K562 (cell line): ENCODE measurements around the gene NME7. TPM values are rescaled to one million over a fixed set of nuclear protein-coding genes. Genes with fewer than 3 reads are reported as not detected.

Source experiments
- ARHGAP35 ChIP-seq: fragments of 450-650 bp; IDR thresholded peaks from 2 replicates; pipeline ENCODE4 v1.6.1; 2018; ENCODE audit not compliant: partially characterized antibody
- BRF1 ChIP-seq: IDR thresholded peaks from 3 replicates; pipeline ENCODE4 v1.6.1; 2011; ENCODE audit warnings: borderline replicate concordance, mild to moderate bottlenecking; ENCODE audit not compliant: insufficient read length; ENCODE audit errors: extremely low read depth
- E4F1 ChIP-seq: fragments of 250-450 bp; sonication (Bioruptor Pico); IDR thresholded peaks from 2 replicates; pipeline ENCODE4 v1.5.0; 2021; ENCODE audit warnings: mild to moderate bottlenecking, borderline replicate concordance
- HCFC1 ChIP-seq: IDR thresholded peaks from 2 replicates; pipeline ENCODE4 v1.6.1; 2012; ENCODE audit warnings: low read depth, low read length, improper control_type of control experiment
- HIVEP1 ChIP-seq: fragments of 250-450 bp; sonication (Bioruptor Pico); IDR thresholded peaks from 2 replicates; pipeline ENCODE4 v1.4.0; 2020; ENCODE audit warnings: mild to moderate bottlenecking
- HOMEZ ChIP-seq: fragments of 250-450 bp; sonication (Bioruptor Pico); IDR thresholded peaks from 2 replicates; pipeline ENCODE4 v1.4.0; 2020; ENCODE audit warnings: mild to moderate bottlenecking, moderate library complexity
- HSF4 ChIP-seq: fragments of 250-450 bp; sonication (Bioruptor Pico); IDR thresholded peaks from 2 replicates; pipeline ENCODE4 v2.1.2; 2022; ENCODE audit warnings: mild to moderate bottlenecking, moderate library complexity, borderline replicate concordance
- KDM1A ChIP-seq, 2 experiments: fragments of 450-650 bp; IDR thresholded peaks; 2 replicates each; pipeline ENCODE4 v1.6.1; 2016; ENCODE audit warnings: mild to moderate bottlenecking in 2 of 2
- MNT ChIP-seq, 2 experiments: fragments of 450-650 bp; conservative IDR thresholded peaks; 2 replicates each; pipeline ENCODE4 v1.6.1; 2017; ENCODE audit warnings: mild to moderate bottlenecking in 2 of 2, moderate library complexity in 2 of 2
- NCOA1 ChIP-seq: fragments of 450-650 bp; IDR thresholded peaks from 2 replicates; pipeline ENCODE4 v1.6.1; 2016; ENCODE audit warnings: low read depth
- POLR3A ChIP-seq: IDR thresholded peaks from 2 replicates; pipeline ENCODE4 v1.6.1; 2011; ENCODE audit warnings: borderline replicate concordance, mild to moderate bottlenecking, moderate library complexity; ENCODE audit not compliant: insufficient read length, insufficient read depth; ENCODE audit errors: extremely low read depth
- POU5F1 ChIP-seq: fragments of 150-350 bp; IDR thresholded peaks from 2 replicates; pipeline ENCODE4 v1.6.1; 2014; ENCODE audit warnings: borderline replicate concordance, low read length, low read depth, mild to moderate bottlenecking; ENCODE audit not compliant: partially characterized antibody
- XRCC3 ChIP-seq: fragments of 450-650 bp; IDR thresholded peaks from 2 replicates; pipeline ENCODE4 v1.6.1; 2017; ENCODE audit warnings: mild to moderate bottlenecking, moderate library complexity
- ZBTB43 ChIP-seq: sonication (generic); formaldehyde crosslinking; IDR thresholded peaks from 2 replicates; pipeline ENCODE4 v1.8.0; 2023; ENCODE audit warnings: mild to moderate bottlenecking, missing genetic modification reagents
- ZNF184 ChIP-seq: sonication (generic); formaldehyde crosslinking; IDR thresholded peaks from 2 replicates; pipeline ENCODE4 v1.5.0; 2020; ENCODE audit warnings: missing genetic modification reagents
- ZNF316 ChIP-seq: fragments of 450-650 bp; IDR thresholded peaks from 2 replicates; pipeline ENCODE4 v1.6.1; 2016
- ZNF398 ChIP-seq: fragments of 250-450 bp; sonication (Bioruptor Pico); IDR thresholded peaks from 2 replicates; pipeline ENCODE4 v1.8.0; 2021; ENCODE audit warnings: moderate library complexity, mild to moderate bottlenecking, inconsistent platforms
- ZNF668 ChIP-seq: fragments of 250-450 bp; sonication (Bioruptor Pico); IDR thresholded peaks from 2 replicates; pipeline ENCODE4 v1.8.0; 2022; ENCODE audit warnings: mild to moderate bottlenecking, inconsistent platforms
- polyA plus RNA-seq, 8 experiments: library from polyadenylated mRNA; depleted of rRNA in 4 of 8; stranded (reverse) in 5 of 8; unstranded in 3 of 8; fragments of >200 nt; fragmentation: Nextera tagmentation in 2 of 8; fragmentation: Illumina TruSeq in 1 of 8; extraction: Ambion mirVana in 2 of 8; extraction: Trizol in 1 of 8; gene quantifications; 2 replicates each; pipeline versions ENCODE4 v1.2.1 to v1.2.3, GENCODE V29; 2011 to 2014; ENCODE audit warnings: inconsistent platforms in 1 of 8, missing spikeins in 1 of 8
- total RNA-seq, 7 experiments: library from RNA; depleted of rRNA in 6 of 7; stranded (reverse); fragments of >200 nt in 6 of 7; fragmentation: Illumina TruSeq in 2 of 7; extraction: Trizol in 2 of 7; gene quantifications; 2 replicates each; pipeline versions ENCODE4 v1.2.1 to v1.2.3, GENCODE V29; 2011 to 2021; ENCODE audit warnings: low replicate concordance in 1 of 7

The NME7 gene
- total and polyA plus RNA-seq, 9 of the 15 experiments (the other 6 are each of a cell fraction or from before 2014, with no cell fraction given), result 7.9 to 43.2 (median 23.9) TPM

DNA sequence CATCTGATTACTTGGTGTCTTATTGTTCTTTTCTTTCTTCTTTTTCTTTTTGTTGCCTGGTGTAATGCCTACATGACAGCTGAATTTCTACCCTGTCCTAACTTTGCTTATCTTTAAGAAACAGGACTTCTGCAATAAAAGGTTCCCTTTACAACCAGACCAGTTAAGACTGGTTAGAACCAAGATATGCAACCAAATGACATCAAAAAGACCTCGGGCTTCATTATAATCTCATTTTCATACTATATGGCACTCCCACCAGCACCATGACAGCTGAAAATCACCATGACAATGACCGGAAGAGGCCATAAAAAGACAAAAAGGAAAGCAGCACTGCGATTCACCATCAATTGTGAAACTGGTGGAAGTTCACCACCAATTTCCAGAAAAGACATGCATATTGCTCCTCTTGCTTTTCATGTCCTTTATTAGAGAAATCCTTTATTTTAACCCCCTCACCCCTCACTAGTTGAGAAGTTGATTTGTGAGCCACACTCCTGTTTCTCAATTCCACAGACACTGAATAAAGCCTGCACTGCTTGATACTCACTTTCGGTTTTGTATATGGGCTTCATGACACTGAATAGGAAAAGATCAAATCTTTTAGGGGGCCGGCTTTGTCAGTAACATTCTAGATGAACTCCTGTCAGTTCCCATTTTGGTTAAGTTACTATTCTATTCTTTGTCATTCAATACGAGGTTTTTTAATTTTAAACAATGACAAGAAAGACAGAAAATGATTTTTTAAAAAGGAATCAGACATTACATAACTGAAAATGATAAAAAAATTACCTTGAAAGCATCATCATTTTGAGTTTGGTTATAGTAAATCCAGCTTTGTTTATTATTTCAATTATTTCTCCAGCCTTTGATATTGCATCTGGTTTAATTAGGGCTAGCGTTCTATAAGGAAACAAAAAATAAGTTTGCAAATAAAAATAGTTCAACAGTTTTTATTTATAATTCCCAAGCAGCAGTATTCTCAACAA is 58.1 kb downstream of the NME7 start (continued):
- TF ChIP-seq ARHGAP35, result no peak
- TF ChIP-seq POLR3A, result no peak
- TF ChIP-seq E4F1 (CRISPR knock-in tag), result no peak
- TF ChIP-seq ZNF668, result no peak
- no peak for TF ChIP-seq POU5F1
- no peak for TF ChIP-seq ZNF184 (CRISPR knock-in tag)
- no peak for TF ChIP-seq ZBTB43 (CRISPR knock-in tag)
- no peak for TF ChIP-seq HOMEZ (CRISPR knock-in tag)
- peak in 1 of 2 experiments; percentile 40; a peak in 1 of 4 replicates for TF ChIP-seq KDM1A (IDR thresholded peaks at IDR 0.05)
- TF ChIP-seq ZNF316, result 0 out of 2 replicates have a peak, but pooled peaks have one; percentile 22
- TF ChIP-seq HIVEP1 (CRISPR knock-in tag), result no peak
- TF ChIP-seq ZNF398 (CRISPR knock-in tag), result no peak
- TF ChIP-seq NCOA1, result no peak
- TF ChIP-seq MNT (conservative IDR thresholded peaks at IDR 0.05), result 0 out of 4 replicates have a peak, but pooled peaks of 1 of the 2 experiments have one; percentile 24
- no peak for TF ChIP-seq BRF1
- TF ChIP-seq HCFC1, result no peak
- TF ChIP-seq HSF4 (CRISPR knock-in tag), result no peak
- TF ChIP-seq XRCC3, result no peak
